ENCODE results near the gene ELOVL3.

Gene ELOVL3

DNA sequence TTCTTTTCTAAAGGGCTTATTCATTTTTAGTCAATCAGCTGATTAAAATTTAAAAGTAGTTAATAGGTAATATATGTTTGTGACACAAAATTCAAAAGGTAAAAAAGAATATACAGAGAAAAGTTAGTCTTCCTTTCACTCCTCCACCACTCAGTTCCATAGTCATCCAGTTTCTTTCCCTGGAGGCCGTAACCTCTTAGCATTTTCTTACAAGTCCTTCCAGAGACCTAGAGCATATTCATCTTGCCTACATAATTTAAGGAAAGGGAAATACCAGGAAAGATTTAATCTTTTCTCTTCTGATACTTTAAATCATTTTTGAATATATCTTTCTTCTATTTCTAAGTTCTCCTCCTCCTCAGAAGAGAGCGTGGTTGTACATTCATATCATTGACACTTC, 29.3 kb downstream of the ELOVL3 start:
- no peak for DNase-seq

DNA sequence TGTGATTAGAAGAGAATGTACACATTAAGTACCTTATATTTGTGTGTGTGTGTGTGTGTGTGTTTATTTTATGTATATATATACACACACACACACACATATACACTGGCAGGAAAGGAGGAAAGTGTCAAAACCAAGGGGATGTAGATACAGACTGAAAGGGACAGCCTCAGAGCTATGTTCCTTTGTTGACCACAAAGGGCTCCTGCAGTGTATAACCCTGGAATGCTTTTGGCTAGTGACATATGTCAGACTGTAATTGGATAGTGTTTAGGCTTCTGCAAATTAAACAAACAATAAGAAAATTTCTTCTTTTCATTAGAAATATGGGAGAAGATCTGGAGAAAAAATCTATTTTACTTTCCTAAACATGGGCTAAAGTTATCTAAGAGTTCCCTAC, 35.1 kb downstream of the ELOVL3 start:
- DNase-seq: no peak

DNA sequence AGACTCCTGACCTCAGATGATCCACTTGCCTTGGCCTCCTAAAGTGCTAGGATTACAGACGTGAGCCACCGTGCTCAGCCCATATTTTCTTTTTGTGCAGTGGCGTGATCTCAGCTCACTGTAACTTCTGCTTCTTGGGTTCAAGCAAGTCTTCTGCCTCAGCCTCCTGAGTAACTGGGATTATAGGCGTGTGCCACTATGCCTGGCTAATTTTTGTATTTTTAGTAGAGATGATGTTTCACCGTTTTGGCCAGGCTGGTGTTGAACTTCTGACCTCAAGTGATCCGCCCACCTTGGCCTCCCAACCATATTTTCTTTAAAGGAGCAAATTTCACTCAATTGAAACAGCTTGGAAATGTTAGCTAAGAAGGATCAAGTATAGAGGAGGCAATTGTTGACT, 35.7 kb downstream of the ELOVL3 start:
- DNase-seq: no peak

DNA sequence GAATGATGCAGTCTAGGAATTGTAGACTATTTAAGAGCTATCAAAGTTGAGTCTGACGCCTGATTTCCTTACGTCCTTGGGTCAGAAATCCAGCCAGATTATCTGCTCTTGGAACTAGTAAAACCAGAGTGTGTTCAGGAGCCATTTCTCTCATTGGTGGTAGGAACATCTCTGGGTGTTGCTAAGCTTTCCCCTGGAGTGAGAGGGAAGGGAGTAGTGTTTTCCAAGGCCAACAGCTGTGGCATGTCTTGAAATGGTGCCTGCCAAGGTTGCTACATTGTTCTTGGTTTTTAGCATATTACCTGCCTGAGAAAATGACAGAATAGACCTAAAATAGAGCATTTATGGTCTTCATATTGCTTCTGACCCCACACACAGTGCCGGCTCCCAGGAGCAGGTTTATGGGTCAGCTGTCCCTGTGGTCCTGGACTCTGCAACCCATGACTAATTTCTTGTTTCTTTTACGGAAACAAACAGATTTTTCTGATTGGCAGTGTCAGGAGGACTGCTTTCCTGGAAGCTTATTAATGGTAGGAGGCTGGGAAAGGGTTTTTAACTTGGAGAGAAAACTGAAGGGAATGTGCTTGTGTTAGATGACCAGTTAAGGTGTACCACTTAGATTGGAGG, 36.8 kb downstream of the ELOVL3 start:
- DNase-seq: no peak

DNA sequence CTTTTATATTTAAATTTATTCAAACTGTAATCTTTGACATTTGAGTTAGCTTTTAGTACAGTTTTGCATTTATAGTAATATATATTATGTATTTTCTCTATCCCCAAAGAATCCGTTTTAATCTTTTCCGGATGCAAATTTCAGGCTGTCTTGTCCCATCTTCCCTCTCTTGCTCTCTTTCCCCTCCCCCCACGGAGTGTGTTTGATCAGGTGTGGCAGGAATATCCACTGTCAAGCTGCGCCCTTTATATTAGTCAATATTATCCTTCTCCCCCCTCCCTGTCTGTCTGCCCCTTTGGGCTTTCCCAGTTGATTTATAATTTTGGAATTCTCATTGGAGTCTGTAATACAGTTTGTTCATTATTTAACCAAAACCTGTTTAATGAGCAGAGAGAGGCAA, 38.3 kb downstream of the ELOVL3 start:
- no peak for DNase-seq

DNA sequence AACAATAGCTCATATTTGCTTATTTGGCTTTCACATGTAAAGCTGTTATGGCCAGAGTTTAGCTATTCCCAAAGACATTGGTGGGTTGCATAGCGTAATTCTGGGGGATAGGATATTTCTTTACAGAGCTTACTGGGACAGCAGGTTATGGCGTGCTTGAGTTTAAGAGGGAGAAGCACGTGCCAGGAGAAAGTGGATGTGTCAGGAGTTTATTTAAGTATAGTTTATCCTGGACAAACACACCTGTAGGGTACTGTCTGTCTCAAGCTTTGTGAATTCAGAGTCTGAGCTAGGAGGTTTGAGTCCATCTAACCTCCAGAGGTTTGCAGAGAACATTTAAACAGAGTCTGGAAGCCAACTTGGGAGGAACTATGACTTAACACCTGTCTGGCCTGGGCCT, 40.6 kb downstream of the ELOVL3 start:
- DNase-seq: no peak

DNA sequence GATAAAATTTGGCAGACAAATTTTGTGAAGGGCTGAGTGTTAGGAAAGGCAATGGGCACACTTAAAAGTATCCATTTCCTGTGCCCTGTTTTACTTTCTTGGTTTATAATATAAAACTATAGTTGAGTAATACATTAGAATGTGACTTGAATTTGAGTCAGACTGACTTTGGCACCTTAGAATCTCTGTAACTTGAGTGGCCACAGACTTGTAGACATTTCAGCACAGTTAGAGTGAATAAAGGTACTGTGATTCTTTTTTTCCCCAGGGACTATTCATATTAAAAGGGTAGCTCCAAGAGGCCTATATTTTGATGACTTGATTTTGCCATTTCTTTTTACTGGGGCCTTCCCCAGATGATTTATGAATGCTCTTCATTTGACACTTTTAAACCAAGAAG, 41.6 kb downstream of the ELOVL3 start:
- no peak for DNase-seq

DNA sequence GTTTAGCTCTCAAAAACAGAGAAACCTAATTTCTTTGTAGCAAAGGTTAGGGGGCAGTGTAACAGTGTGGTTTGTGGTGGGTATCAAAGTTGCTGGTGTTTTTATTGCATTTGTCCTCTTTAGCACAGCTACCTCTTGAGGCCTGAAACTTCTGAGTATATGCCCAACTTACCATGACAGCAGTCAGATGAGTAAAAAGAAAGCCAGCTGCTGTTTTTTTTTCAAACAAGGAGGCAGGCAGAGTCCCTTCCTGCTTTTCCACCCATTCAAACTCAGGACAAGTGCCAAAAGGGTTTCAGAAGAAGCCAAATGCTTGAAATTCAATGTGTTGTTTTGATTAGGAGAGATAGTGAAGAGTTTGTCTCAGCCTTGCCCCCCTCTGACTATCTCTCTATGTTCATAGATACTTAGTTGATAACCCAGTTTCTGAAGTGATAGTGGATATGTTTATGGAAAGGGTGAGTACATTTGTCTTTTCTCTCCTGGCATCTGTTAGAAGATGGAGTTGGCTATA, 42.3 kb downstream of the ELOVL3 start:
- no peak for DNase-seq

DNA sequence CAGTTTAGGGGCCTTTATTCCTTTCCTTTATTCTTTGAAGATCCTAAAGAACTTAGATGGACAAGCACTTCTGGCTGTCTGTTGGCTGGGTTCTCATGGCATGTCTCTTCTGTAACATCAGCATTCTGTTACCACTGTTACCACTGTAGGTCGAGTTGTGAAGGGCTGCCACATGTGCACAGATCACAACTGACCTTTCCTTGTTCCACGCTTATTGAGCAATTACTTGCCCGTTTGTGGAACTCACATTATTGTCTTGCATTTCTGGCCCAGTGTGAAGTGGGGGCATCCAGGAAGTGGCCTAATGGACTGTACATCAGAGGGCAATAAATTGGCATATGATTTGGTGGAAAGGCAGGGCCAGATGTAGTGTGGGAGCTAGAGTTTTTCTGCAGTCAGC, 42.9 kb downstream of the ELOVL3 start:
- DNase-seq: no peak

DNA sequence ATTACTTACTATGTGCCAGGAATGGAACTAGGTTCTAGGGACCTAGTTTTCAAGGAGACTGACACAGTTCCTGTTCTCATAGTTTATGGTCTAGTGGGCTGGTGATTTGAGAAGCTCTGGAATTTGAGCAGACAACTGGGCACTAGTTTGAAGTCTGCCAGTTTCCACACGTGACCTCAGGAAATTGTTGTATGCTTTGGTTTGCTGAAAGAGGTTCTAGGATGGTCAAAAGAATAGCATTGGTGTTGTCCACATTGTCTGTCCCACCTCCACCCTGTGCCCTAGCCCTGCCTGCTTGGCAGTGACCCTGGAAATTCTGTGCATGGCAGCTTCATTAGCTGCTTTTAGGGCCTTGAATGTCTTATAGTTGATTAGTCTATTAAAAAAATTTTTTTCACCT, 48.0 kb downstream of the ELOVL3 start:
- DNase-seq: no peak

DNA sequence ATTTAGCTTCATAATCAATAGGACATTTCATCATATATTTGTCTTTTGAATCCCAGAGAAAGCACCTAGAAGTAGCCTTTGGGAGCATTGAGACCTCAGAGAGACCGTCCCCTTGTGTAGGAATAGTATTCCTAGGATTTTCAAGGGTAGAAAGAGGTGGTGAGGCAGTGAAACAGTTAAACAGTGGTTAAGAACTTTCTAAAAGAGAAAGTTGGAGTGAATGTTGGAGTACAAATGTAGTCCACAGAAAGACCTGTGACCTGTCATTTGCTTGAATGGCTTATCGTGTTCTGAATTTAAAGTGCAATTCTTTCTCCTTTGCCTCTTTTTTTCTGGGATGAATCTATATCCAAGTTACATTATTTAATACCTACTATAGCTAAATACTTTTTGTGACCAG, 49.2 kb downstream of the ELOVL3 start:
- DNase-seq: no peak

DNA sequence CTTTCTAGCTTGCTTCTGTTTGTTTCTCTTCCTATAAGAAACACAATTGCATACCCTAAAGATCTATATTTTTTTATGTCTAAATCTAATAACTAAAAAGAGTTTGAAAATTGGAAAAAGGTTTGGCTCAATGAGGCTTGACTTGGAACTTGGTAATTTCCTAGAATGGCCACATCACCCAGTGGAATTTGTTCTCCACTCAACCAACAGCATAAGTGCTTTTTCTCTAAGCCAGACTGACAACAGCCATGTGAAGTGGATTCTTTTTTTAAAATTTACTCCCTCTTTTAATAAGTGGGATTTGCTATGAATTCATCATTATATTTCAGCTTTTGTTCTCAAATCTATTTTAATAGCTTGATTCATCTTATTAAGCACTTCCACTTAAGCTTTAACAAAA, 53.0 kb downstream of the ELOVL3 start:
- DNase-seq: no peak

Measured in effector CD8-positive, alpha-beta T cell (primary cell).